Tibial nerve (tissue), 4 donors: ENCODE data around the gene CCNI.

Experiments used
- CTCF ChIP-seq, 5 experiments: fragments of 200-600 bp in 3 of 5; fragments of 450-650 bp in 2 of 5; sonication (generic) in 3 of 5; IDR thresholded peaks; one replicate each; pipeline ENCODE4 v1.5.1; 2016 to 2019; ENCODE audit warnings: antibody characterized with exemption in 5 of 5, mild to moderate bottlenecking in 3 of 5, moderate library complexity in 2 of 5
- EP300 ChIP-seq, 2 donors: sonication (generic); formaldehyde crosslinking; IDR thresholded peaks; one replicate each; pipeline ENCODE4 v1.6.1; 2017; ENCODE audit warnings: antibody characterized with exemption in 2 of 2, mild to moderate bottlenecking in 1 of 2

GRCh38 chr4:77062856-77063255 is 12.9 kb downstream of the CCNI start:
- TF ChIP-seq EP300 (IDR thresholded peaks at IDR 0.05) (no peak), CTCF (IDR thresholded peaks at IDR 0.05) (no peak)
